SK-N-SH (cell line): ENCODE measurements around the gene ZFHX3.

Source experiments
- CHD2 ChIP-seq: fragments of 150-350 bp; IDR thresholded peaks from 2 replicates; pipeline ENCODE4 v1.6.1; 2018; ENCODE audit warnings: low read length; ENCODE audit not compliant: partially characterized antibody
- FOXM1 ChIP-seq: IDR thresholded peaks from 2 replicates; pipeline ENCODE4 v1.4.0; 2012; ENCODE audit warnings: low read depth, mild to moderate bottlenecking
- YY1 ChIP-seq: IDR thresholded peaks from 2 replicates; pipeline ENCODE4 v1.4.0; 2012; ENCODE audit warnings: low read depth, mild to moderate bottlenecking
- TF ChIP-seq, protein P1 (sequence below): IDR thresholded peaks from 2 replicates; pipeline ENCODE4 v1.6.1; 2012; ENCODE audit warnings: mild to moderate bottlenecking, low read depth, low read length, moderate library complexity
- TF ChIP-seq, protein P2 (sequence below): IDR thresholded peaks from 2 replicates; pipeline ENCODE4 v1.4.0; 2012; ENCODE audit warnings: low read depth
- TF ChIP-seq, protein P3 (sequence below): fragments of 200-600 bp; sonication (generic); IDR thresholded peaks from 2 replicates; pipeline ENCODE4 v1.6.1; 2017; ENCODE audit warnings: antibody characterized with exemption, mild to moderate bottlenecking, moderate library complexity

DNA sequence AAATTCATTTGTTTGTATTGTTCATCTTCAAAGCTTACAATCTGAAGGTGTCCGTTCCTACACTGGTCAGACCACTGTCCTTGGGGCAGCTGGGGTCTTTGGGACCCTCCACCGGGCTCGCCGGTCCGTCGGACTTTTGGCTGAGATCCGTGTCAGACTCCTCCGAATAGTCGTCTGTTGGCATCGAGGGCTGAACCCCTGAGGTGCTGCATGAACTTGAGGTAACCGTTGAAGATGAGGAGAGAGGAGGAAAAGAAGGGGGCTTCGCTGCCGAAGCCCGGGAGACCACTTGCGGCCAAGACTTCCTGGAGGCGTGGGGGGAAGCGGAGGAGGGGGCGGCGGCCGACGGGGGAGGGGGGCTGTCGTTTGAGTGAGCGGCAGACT, 260.8 kb downstream of the ZFHX3 start:
- TF ChIP-seq, protein P1, sequence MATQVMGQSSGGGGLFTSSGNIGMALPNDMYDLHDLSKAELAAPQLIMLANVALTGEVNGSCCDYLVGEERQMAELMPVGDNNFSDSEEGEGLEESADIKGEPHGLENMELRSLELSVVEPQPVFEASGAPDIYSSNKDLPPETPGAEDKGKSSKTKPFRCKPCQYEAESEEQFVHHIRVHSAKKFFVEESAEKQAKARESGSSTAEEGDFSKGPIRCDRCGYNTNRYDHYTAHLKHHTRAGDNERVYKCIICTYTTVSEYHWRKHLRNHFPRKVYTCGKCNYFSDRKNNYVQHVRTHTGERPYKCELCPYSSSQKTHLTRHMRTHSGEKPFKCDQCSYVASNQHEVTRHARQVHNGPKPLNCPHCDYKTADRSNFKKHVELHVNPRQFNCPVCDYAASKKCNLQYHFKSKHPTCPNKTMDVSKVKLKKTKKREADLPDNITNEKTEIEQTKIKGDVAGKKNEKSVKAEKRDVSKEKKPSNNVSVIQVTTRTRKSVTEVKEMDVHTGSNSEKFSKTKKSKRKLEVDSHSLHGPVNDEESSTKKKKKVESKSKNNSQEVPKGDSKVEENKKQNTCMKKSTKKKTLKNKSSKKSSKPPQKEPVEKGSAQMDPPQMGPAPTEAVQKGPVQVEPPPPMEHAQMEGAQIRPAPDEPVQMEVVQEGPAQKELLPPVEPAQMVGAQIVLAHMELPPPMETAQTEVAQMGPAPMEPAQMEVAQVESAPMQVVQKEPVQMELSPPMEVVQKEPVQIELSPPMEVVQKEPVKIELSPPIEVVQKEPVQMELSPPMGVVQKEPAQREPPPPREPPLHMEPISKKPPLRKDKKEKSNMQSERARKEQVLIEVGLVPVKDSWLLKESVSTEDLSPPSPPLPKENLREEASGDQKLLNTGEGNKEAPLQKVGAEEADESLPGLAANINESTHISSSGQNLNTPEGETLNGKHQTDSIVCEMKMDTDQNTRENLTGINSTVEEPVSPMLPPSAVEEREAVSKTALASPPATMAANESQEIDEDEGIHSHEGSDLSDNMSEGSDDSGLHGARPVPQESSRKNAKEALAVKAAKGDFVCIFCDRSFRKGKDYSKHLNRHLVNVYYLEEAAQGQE: no peak
- TF ChIP-seq CHD2 (no peak), YY1 (no peak), FOXM1 (no peak)
- TF ChIP-seq, protein P2, sequence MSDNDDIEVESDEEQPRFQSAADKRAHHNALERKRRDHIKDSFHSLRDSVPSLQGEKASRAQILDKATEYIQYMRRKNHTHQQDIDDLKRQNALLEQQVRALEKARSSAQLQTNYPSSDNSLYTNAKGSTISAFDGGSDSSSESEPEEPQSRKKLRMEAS: no peak
- TF ChIP-seq, protein P3, sequence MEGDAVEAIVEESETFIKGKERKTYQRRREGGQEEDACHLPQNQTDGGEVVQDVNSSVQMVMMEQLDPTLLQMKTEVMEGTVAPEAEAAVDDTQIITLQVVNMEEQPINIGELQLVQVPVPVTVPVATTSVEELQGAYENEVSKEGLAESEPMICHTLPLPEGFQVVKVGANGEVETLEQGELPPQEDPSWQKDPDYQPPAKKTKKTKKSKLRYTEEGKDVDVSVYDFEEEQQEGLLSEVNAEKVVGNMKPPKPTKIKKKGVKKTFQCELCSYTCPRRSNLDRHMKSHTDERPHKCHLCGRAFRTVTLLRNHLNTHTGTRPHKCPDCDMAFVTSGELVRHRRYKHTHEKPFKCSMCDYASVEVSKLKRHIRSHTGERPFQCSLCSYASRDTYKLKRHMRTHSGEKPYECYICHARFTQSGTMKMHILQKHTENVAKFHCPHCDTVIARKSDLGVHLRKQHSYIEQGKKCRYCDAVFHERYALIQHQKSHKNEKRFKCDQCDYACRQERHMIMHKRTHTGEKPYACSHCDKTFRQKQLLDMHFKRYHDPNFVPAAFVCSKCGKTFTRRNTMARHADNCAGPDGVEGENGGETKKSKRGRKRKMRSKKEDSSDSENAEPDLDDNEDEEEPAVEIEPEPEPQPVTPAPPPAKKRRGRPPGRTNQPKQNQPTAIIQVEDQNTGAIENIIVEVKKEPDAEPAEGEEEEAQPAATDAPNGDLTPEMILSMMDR: no peak
